ENCODE measurements around the gene NR2C2. TPM values are rescaled to one million over a fixed set of nuclear protein-coding genes. Genes with fewer than 3 reads are reported as not detected.

Gene NR2C2
- total and polyA plus RNA-seq, 2 donors = 18.7 to 19.0 TPM

- H3K9me3 ChIP-seq (ENCODE audit: control insufficient read depth in 2 of 2, insufficient read depth in 1 of 2, low read length in 1 of 2) = no peaks in the 10 kb centered on the region
- under 1% methylated on average over 79 of the region's 79 CpGs for WGBS
- H3K27me3 ChIP-seq (ENCODE audit: control insufficient read depth in 2 of 2, insufficient read depth in 1 of 2, low read length in 1 of 2) = no peaks in the 10 kb centered on the region
- peaks cover 6 to 19% of the 10 kb centered on the region in 2 donors for H3K4me1 ChIP-seq (ENCODE audit: control insufficient read depth in 2 of 2, insufficient read depth in 2 of 2, low read length in 2 of 2)
- H3K4me3 ChIP-seq (ENCODE audit: low read length in 2 of 2) = peak overlapping the region; percentile 94 to 98
- DNase-seq (ENCODE audit: low read depth in 6 of 9, low spot score in 9 of 9) = peak; percentile 90 to 98 (median 96)
- H3K27ac ChIP-seq (ENCODE audit: low read depth in 1 of 2, low read length in 1 of 2) = peak overlapping the region; percentile 99 to 100
- H3K36me3 ChIP-seq (ENCODE audit: control insufficient read depth in 2 of 2, insufficient read depth in 2 of 2, low read length in 1 of 2) = peaks cover 15 to 39% of the 10 kb centered on the region in 2 donors
These were observed 664 bp downstream of the NR2C2 start for GRCh38 chr3:14947886-14948608.

GRCh38 chr3:14948609-14949038 is 1.2 kb downstream of the NR2C2 start:
- peak overlapping the region; percentile 52 to 54 for H3K27ac ChIP-seq (ENCODE audit: low read depth in 1 of 2, low read length in 1 of 2)
- H3K9me3 ChIP-seq (ENCODE audit: control insufficient read depth in 2 of 2, insufficient read depth in 1 of 2, low read length in 1 of 2) = no peaks in the 10 kb centered on the region
- peak overlapping the region; percentile 94 to 98 for H3K4me3 ChIP-seq (ENCODE audit: low read length in 2 of 2)
- peaks cover 6 to 19% of the 10 kb centered on the region in 2 donors for H3K4me1 ChIP-seq (ENCODE audit: control insufficient read depth in 2 of 2, insufficient read depth in 2 of 2, low read length in 2 of 2)
- WGBS = 8% methylated on average over 26 of the region's 26 CpGs
- no peak for DNase-seq (ENCODE audit: low read depth in 6 of 9, low spot score in 9 of 9)
- peaks cover 9 to 33% of the 10 kb centered on the region in 2 donors for H3K36me3 ChIP-seq (ENCODE audit: control insufficient read depth in 2 of 2, insufficient read depth in 2 of 2, low read length in 1 of 2)
- H3K27me3 ChIP-seq (ENCODE audit: control insufficient read depth in 2 of 2, insufficient read depth in 1 of 2, low read length in 1 of 2) = no peaks in the 10 kb centered on the region

- peaks cover 6 to 19% of the 10 kb centered on the region in 2 donors for H3K4me1 ChIP-seq (ENCODE audit: control insufficient read depth in 2 of 2, insufficient read depth in 2 of 2, low read length in 2 of 2)
- peaks cover 8 to 28% of the 10 kb centered on the region in 2 donors for H3K36me3 ChIP-seq (ENCODE audit: control insufficient read depth in 2 of 2, insufficient read depth in 2 of 2, low read length in 1 of 2)
- no peaks in the 10 kb centered on the region for H3K27me3 ChIP-seq (ENCODE audit: control insufficient read depth in 2 of 2, insufficient read depth in 1 of 2, low read length in 1 of 2)
- DNase-seq (ENCODE audit: low read depth in 6 of 9, low spot score in 9 of 9) = no peak
- H3K4me3 ChIP-seq (ENCODE audit: low read length in 2 of 2) = peak overlapping the region; percentile 94 to 98
- 76% methylated on average over 5 of the region's 5 CpGs for WGBS
- no peaks in the 10 kb centered on the region for H3K9me3 ChIP-seq (ENCODE audit: control insufficient read depth in 2 of 2, insufficient read depth in 1 of 2, low read length in 1 of 2)
- no peak overlapping the region for H3K27ac ChIP-seq (ENCODE audit: low read depth in 1 of 2, low read length in 1 of 2)
These were observed 1.7 kb downstream of the NR2C2 start for GRCh38 chr3:14949126-14949525.

- DNase-seq (ENCODE audit: low read depth in 6 of 9, low spot score in 9 of 9) = no peak
- no peak overlapping the region for H3K27ac ChIP-seq (ENCODE audit: low read depth in 1 of 2, low read length in 1 of 2)
- H3K4me1 ChIP-seq (ENCODE audit: control insufficient read depth in 2 of 2, insufficient read depth in 2 of 2, low read length in 2 of 2) = peaks cover 6 to 19% of the 10 kb centered on the region in 2 donors
These were observed 2.9 kb downstream of the NR2C2 start for GRCh38 chr3:14950274-14950673.

GRCh38 chr3:14957153-14957552 is 9.8 kb downstream of the NR2C2 start:
- Histone ChIP-seq H3K36me3 (ENCODE audit: control insufficient read depth in 2 of 2, insufficient read depth in 2 of 2, low read length in 1 of 2) (peaks cover 2 to 22% of the 10 kb centered on the region in 2 donors), H3K9me3 (ENCODE audit: control insufficient read depth in 2 of 2, insufficient read depth in 1 of 2, low read length in 1 of 2) (no peaks in the 10 kb centered on the region), H3K4me3 (ENCODE audit: low read length in 2 of 2) (no peak overlapping the region), H3K4me1 (ENCODE audit: control insufficient read depth in 2 of 2, insufficient read depth in 2 of 2, low read length in 2 of 2) (peaks cover 0 to 2% of the 10 kb centered on the region in 2 donors), H3K27me3 (ENCODE audit: control insufficient read depth in 2 of 2, insufficient read depth in 1 of 2, low read length in 1 of 2) (no peaks in the 10 kb centered on the region), H3K27ac (ENCODE audit: low read depth in 1 of 2, low read length in 1 of 2) (no peak overlapping the region)
- 97% methylated on average over 1 of the region's 1 CpG for WGBS
- no peak for DNase-seq (ENCODE audit: low read depth in 6 of 9, low spot score in 9 of 9)

More at GRCh38 chr3:14950274-14950673, 2.9 kb downstream of the NR2C2 start:
- H3K4me3 ChIP-seq (ENCODE audit: low read length in 2 of 2) = no peak overlapping the region
- no peaks in the 10 kb centered on the region for H3K9me3 ChIP-seq (ENCODE audit: control insufficient read depth in 2 of 2, insufficient read depth in 1 of 2, low read length in 1 of 2)
- H3K27me3 ChIP-seq (ENCODE audit: control insufficient read depth in 2 of 2, insufficient read depth in 1 of 2, low read length in 1 of 2) = no peaks in the 10 kb centered on the region
- H3K36me3 ChIP-seq (ENCODE audit: control insufficient read depth in 2 of 2, insufficient read depth in 2 of 2, low read length in 1 of 2) = peaks cover 4 to 20% of the 10 kb centered on the region in 2 donors
- 84% methylated on average over 2 of the region's 2 CpGs for whole genome bisulfite sequencing

- Histone ChIP-seq H3K4me1 (ENCODE audit: control insufficient read depth in 2 of 2, insufficient read depth in 2 of 2, low read length in 2 of 2) (peaks cover 0 to 2% of the 10 kb centered on the region in 2 donors), H3K36me3 (ENCODE audit: control insufficient read depth in 2 of 2, insufficient read depth in 2 of 2, low read length in 1 of 2) (peaks cover 4 to 25% of the 10 kb centered on the region in 2 donors), H3K9me3 (ENCODE audit: control insufficient read depth in 2 of 2, insufficient read depth in 1 of 2, low read length in 1 of 2) (no peaks in the 10 kb centered on the region), H3K27me3 (ENCODE audit: control insufficient read depth in 2 of 2, insufficient read depth in 1 of 2, low read length in 1 of 2) (no peaks in the 10 kb centered on the region), H3K4me3 (ENCODE audit: low read length in 2 of 2) (no peak overlapping the region), H3K27ac (ENCODE audit: low read depth in 1 of 2, low read length in 1 of 2) (no peak overlapping the region)
- WGBS = 75% methylated on average over 1 of the region's 1 CpG
- no peak for DNase-seq (ENCODE audit: low read depth in 6 of 9, low spot score in 9 of 9)
These were observed 10.5 kb downstream of the NR2C2 start for GRCh38 chr3:14957925-14958324.

GRCh38 chr3:14959359-14959943 is 12.1 kb downstream of the NR2C2 start:
- WGBS = 42% methylated on average over 2 of the region's 2 CpGs
- H3K36me3 ChIP-seq (ENCODE audit: control insufficient read depth in 2 of 2, insufficient read depth in 2 of 2, low read length in 1 of 2) = peaks cover 7 to 31% of the 10 kb centered on the region in 2 donors
- peak in 1 of 9 donors; percentile 25 for DNase-seq (ENCODE audit: low read depth in 6 of 9, low spot score in 9 of 9)
- no peak overlapping the region for H3K4me3 ChIP-seq (ENCODE audit: low read length in 2 of 2)
- peaks cover 0 to 2% of the 10 kb centered on the region in 2 donors for H3K4me1 ChIP-seq (ENCODE audit: control insufficient read depth in 2 of 2, insufficient read depth in 2 of 2, low read length in 2 of 2)
- H3K27ac ChIP-seq (ENCODE audit: low read depth in 1 of 2, low read length in 1 of 2) = peak overlapping the region in 1 of 2 donors; percentile 65
- no peaks in the 10 kb centered on the region for H3K9me3 ChIP-seq (ENCODE audit: control insufficient read depth in 2 of 2, insufficient read depth in 1 of 2, low read length in 1 of 2)
- no peaks in the 10 kb centered on the region for H3K27me3 ChIP-seq (ENCODE audit: control insufficient read depth in 2 of 2, insufficient read depth in 1 of 2, low read length in 1 of 2)

- 99% methylated on average over 5 of the region's 5 CpGs for WGBS
- no peak overlapping the region for H3K27ac ChIP-seq (ENCODE audit: low read depth in 1 of 2, low read length in 1 of 2)
- H3K4me3 ChIP-seq (ENCODE audit: low read length in 2 of 2) = no peak overlapping the region
- no peaks in the 10 kb centered on the region for H3K9me3 ChIP-seq (ENCODE audit: control insufficient read depth in 2 of 2, insufficient read depth in 1 of 2, low read length in 1 of 2)
- H3K4me1 ChIP-seq (ENCODE audit: control insufficient read depth in 2 of 2, insufficient read depth in 2 of 2, low read length in 2 of 2) = no peaks in the 10 kb centered on the region
- DNase-seq (ENCODE audit: low read depth in 6 of 9, low spot score in 9 of 9) = no peak
- H3K36me3 ChIP-seq (ENCODE audit: control insufficient read depth in 2 of 2, insufficient read depth in 2 of 2, low read length in 1 of 2) = peaks cover 11 to 40% of the 10 kb centered on the region in 2 donors
- no peaks in the 10 kb centered on the region for H3K27me3 ChIP-seq (ENCODE audit: control insufficient read depth in 2 of 2, insufficient read depth in 1 of 2, low read length in 1 of 2)
These were observed 15.4 kb downstream of the NR2C2 start for GRCh38 chr3:14962762-14963161.

- WGBS = 93% methylated on average over 1 of the region's 1 CpG
- no peaks in the 10 kb centered on the region for H3K27me3 ChIP-seq (ENCODE audit: control insufficient read depth in 2 of 2, insufficient read depth in 1 of 2, low read length in 1 of 2)
- peaks cover 12 to 25% of the 10 kb centered on the region in 2 donors for H3K36me3 ChIP-seq (ENCODE audit: control insufficient read depth in 2 of 2, insufficient read depth in 2 of 2, low read length in 1 of 2)
- H3K9me3 ChIP-seq (ENCODE audit: control insufficient read depth in 2 of 2, insufficient read depth in 1 of 2, low read length in 1 of 2) = no peaks in the 10 kb centered on the region
- DNase-seq (ENCODE audit: low read depth in 6 of 9, low spot score in 9 of 9) = no peak
- H3K4me3 ChIP-seq (ENCODE audit: low read length in 2 of 2) = no peak overlapping the region
- no peak overlapping the region for H3K27ac ChIP-seq (ENCODE audit: low read depth in 1 of 2, low read length in 1 of 2)
- H3K4me1 ChIP-seq (ENCODE audit: control insufficient read depth in 2 of 2, insufficient read depth in 2 of 2, low read length in 2 of 2) = no peaks in the 10 kb centered on the region
These were observed 19.9 kb downstream of the NR2C2 start for GRCh38 chr3:14967285-14967684.
